SK-N-SH (cell line): ENCODE results near the gene EQTN. TPM values are rescaled to one million over a fixed set of nuclear protein-coding genes. Genes with fewer than 3 reads are reported as not detected.

ENCODE experiments used
- CTCF ChIA-PET: fragments of 300-600, 350-600 bp; formaldehyde crosslinking; extraction: SDS; loops from one replicate; lab custom pipeline; 2021; lab: Yijun Ruan, JAX
- POLR2A ChIA-PET: fragments of 350-600 bp; sonication (Branson Sonifier 250); formaldehyde crosslinking; extraction: SDS; loops from one replicate; lab custom pipeline; 2020; ENCODE audit warnings: antibody characterized with exemption, inconsistent platforms; lab: Yijun Ruan, JAX
- DNase-seq: peaks from one replicate; pipeline ENCODE4 v3.0.0; 2012
- H2AFZ ChIP-seq: fragments of 200-600 bp; sonication (generic); 2 replicates; pipeline ENCODE4 v1.8.1; 2016; ENCODE audit warnings: antibody characterized with exemption, mild to moderate bottlenecking, low read depth
- H3F3A ChIP-seq: fragments of 200-600 bp; sonication (generic); replicated peaks from 2 replicates; pipeline ENCODE3; 2016; ENCODE audit warnings: antibody characterized with exemption, mild to moderate bottlenecking; ENCODE audit not compliant: insufficient read depth
- H3K27ac ChIP-seq, 2 experiments: fragments of 200-500 bp in 1 of 2; fragments of 200-600 bp in 1 of 2; sonication (Bioruptor generic) in 1 of 2; sonication (generic), shearing (Covaris generic) in 1 of 2; 2 replicates each; pipeline versions ENCODE4 v1.5.1 to v1.6.1; 2014 to 2016; ENCODE audit warnings: low read depth in 2 of 2, inconsistent platforms in 1 of 2, low read length in 1 of 2, mild to moderate bottlenecking in 1 of 2, mixed read lengths in 1 of 2
- H3K27me3 ChIP-seq: fragments of 200-600 bp; sonication (generic), shearing (Covaris generic); 2 replicates; pipeline ENCODE4 v1.6.1; 2016; ENCODE audit warnings: mixed run types; ENCODE audit not compliant: insufficient read depth
- H3K36me3 ChIP-seq, 2 experiments: fragments of 200-500 bp in 1 of 2; fragments of 200-600 bp in 1 of 2; sonication (Bioruptor generic) in 1 of 2; sonication (generic) in 1 of 2; replicated peaks in 1 of 2; 2 replicates each; pipeline versions ENCODE3 to v1.5.1; 2014 to 2016; ENCODE audit warnings: low read length in 1 of 2, mild to moderate bottlenecking in 1 of 2; ENCODE audit not compliant: insufficient read depth in 2 of 2, control insufficient read depth in 1 of 2
- H3K4me1 ChIP-seq, 2 experiments: fragments of 200-500 bp in 1 of 2; fragments of 200-600 bp in 1 of 2; sonication (Bioruptor generic) in 1 of 2; sonication (generic), shearing (Covaris generic) in 1 of 2; 2 replicates each; pipeline versions ENCODE4 v1.5.1 to v1.6.1; 2014 to 2016; ENCODE audit warnings: low read depth in 1 of 2, low read length in 1 of 2, mixed run types in 1 of 2; ENCODE audit not compliant: insufficient read depth in 2 of 2, control insufficient read depth in 1 of 2
- H3K4me2 ChIP-seq: fragments of 200-600 bp; sonication (generic), shearing (Covaris generic); 2 replicates; pipeline ENCODE4 v1.6.1; 2017; ENCODE audit warnings: mixed run types
- H3K4me3 ChIP-seq, 2 experiments: fragments of 200-500 bp in 1 of 2; fragments of 200-600 bp in 1 of 2; sonication (Bioruptor generic) in 1 of 2; sonication (generic), shearing (Covaris generic) in 1 of 2; 2 replicates each; pipeline versions ENCODE4 v1.5.1 to v1.8.1; 2014 to 2016; ENCODE audit warnings: low read depth in 2 of 2, inconsistent platforms in 1 of 2, low read length in 1 of 2, mild to moderate bottlenecking in 1 of 2, mixed read lengths in 1 of 2, moderate library complexity in 1 of 2
- H3K79me2 ChIP-seq: fragments of 200-600 bp; sonication (generic); 2 replicates; pipeline ENCODE4 v1.8.1; 2017; ENCODE audit warnings: mild to moderate bottlenecking; ENCODE audit not compliant: insufficient read depth
- H3K9ac ChIP-seq: fragments of 200-600 bp; sonication (generic); 2 replicates; pipeline ENCODE4 v1.6.1; 2017; ENCODE audit warnings: mixed run types
- H3K9me2 ChIP-seq: fragments of 200-600 bp; sonication (generic); 2 replicates; pipeline ENCODE4 v1.6.1; 2017; ENCODE audit warnings: mixed run types
- H3K9me3 ChIP-seq: fragments of 200-600 bp; sonication (generic); 2 replicates; pipeline ENCODE4 v1.6.1; 2017; ENCODE audit warnings: mixed run types, mild to moderate bottlenecking, moderate library complexity
- H4K20me1 ChIP-seq: fragments of 200-600 bp; sonication (generic); 2 replicates; pipeline ENCODE4 v1.6.1; 2017; ENCODE audit warnings: mild to moderate bottlenecking, mixed run types; ENCODE audit not compliant: insufficient read depth
- ELF1 ChIP-seq: IDR thresholded peaks from 2 replicates; pipeline ENCODE4 v1.4.0; 2012
- EP300 ChIP-seq, 2 experiments: IDR thresholded peaks; 2 replicates each; pipeline versions ENCODE4 v1.4.0 to v1.6.1; 2012; ENCODE audit warnings: borderline replicate concordance in 1 of 2, low read depth in 1 of 2, low read length in 1 of 2
- FOXJ3 ChIP-seq: sonication (generic); formaldehyde crosslinking; IDR thresholded peaks from 2 replicates; pipeline ENCODE4 v1.5.1; 2020; ENCODE audit warnings: mild to moderate bottlenecking, missing genetic modification reagents
- GATA2 ChIP-seq: sonication (generic); formaldehyde crosslinking; IDR thresholded peaks from 2 replicates; pipeline ENCODE4 v1.5.0; 2020; ENCODE audit warnings: mild to moderate bottlenecking, missing genetic modification reagents
- MXI1 ChIP-seq: IDR thresholded peaks from 2 replicates; pipeline ENCODE4 v1.6.1; 2012; ENCODE audit warnings: mild to moderate bottlenecking, low read depth, low read length, improper control_type of control experiment
- POLR2AphosphoS5 ChIP-seq: IDR thresholded peaks from 2 replicates; pipeline ENCODE4 v1.6.1; 2012; ENCODE audit warnings: low read depth, low read length
- RAD21 ChIP-seq: IDR thresholded peaks from 2 replicates; pipeline ENCODE4 v1.6.1; 2012; ENCODE audit warnings: mild to moderate bottlenecking, low read length
- RCOR1 ChIP-seq: fragments of 150-350 bp; IDR thresholded peaks from 2 replicates; pipeline ENCODE4 v1.6.1; 2017; ENCODE audit warnings: antibody characterized with exemption, low read length
- RFX5 ChIP-seq: IDR thresholded peaks from 2 replicates; pipeline ENCODE4 v1.6.1; 2012; ENCODE audit warnings: mild to moderate bottlenecking, improper control_type of control experiment, low read length
- SMC3 ChIP-seq: IDR thresholded peaks from 2 replicates; pipeline ENCODE4 v1.6.1; 2012; ENCODE audit warnings: low read depth, low read length, improper control_type of control experiment
- TCF12 ChIP-seq: IDR thresholded peaks from 2 replicates; pipeline ENCODE4 v1.4.0; 2012
- WGBS: methylation state at CpG from one replicate; pipeline ENCODE4 v1.1.6; 2017; ENCODE audit warnings: low lambda C conversion rate; 5-methylcytosine and 5-hydroxymethylcytosine counted together
- polyA plus RNA-seq, 3 experiments: library from polyadenylated mRNA; depleted of rRNA; stranded (reverse); fragments of >200 nt; gene quantifications; 2 replicates each; pipeline ENCODE4 v1.2.3, GENCODE V29; 2012
- TF ChIP-seq, protein P1 (sequence below): IDR thresholded peaks from 2 replicates; pipeline ENCODE4 v1.6.1; 2012; ENCODE audit warnings: mild to moderate bottlenecking, low read depth, low read length, moderate library complexity
- TF ChIP-seq, protein P2 (sequence below): IDR thresholded peaks from 2 replicates; pipeline ENCODE4 v1.4.0; 2012; ENCODE audit warnings: low read depth, borderline replicate concordance
- TF ChIP-seq, protein P3 (sequence below): fragments of 150-350 bp; IDR thresholded peaks from 2 replicates; pipeline ENCODE4 v1.6.1; 2016; ENCODE audit warnings: mild to moderate bottlenecking, low read depth, low read length

The EQTN gene
- polyA plus RNA-seq, 1 of the 3 experiments (the other 2 are of a cell fraction), result not detected

DNA sequence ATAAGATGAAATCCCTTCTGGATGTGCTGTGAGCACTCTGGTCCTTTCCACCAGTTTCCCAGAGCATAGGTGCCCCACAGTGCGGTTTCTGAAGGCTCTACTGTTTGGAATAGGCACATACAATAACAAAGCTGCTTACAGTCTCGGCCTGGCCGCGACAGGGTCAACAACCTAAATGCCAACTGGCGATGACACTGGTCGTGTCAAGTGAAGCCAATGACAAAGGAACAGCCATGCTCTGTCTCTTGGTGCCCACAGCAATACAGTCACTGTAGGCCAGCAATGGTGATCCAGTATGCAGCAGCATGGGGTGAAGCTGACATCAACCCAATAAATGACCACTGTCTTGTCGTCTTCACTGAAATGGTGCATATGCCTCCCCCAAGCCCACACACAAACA is 47.8 kb upstream of the EQTN start:
- no peak for DNase-seq
- Histone ChIP-seq H3K4me3 (no peak overlapping the region), H3K36me3 (no peaks in the 10 kb centered on the region), H3K4me2 (no peak overlapping the region), H2AFZ (no peak overlapping the region), H3F3A (no peaks in the 10 kb centered on the region), H3K9me2 (no peaks in the 10 kb centered on the region), H3K27me3 (no peaks in the 10 kb centered on the region), H3K9ac (no peak overlapping the region), H3K9me3 (no peaks in the 10 kb centered on the region), H3K4me1 (peaks cover 0 to 8% of the 10 kb centered on the region in 2 experiments; a peak in 2 of 4 replicates), H3K79me2 (no peaks in the 10 kb centered on the region), H4K20me1 (no peaks in the 10 kb centered on the region), H3K27ac (no peak overlapping the region)
- ChIA-PET CTCF (no interaction called here), POLR2A (no interaction called here)
- TF ChIP-seq EP300 (IDR thresholded peaks at IDR 0.05; ENCODE audit: borderline replicate concordance in 1 of 2, low read depth in 1 of 2, low read length in 1 of 2) (no peak), ELF1 (no peak), RCOR1 (no peak), FOXJ3 (CRISPR knock-in tag) (no peak), POLR2AphosphoS5 (no peak), GATA2 (CRISPR knock-in tag) (no peak), RFX5 (no peak), RAD21 (no peak), SMC3 (no peak), MXI1 (no peak), TCF12 (no peak)
- TF ChIP-seq, protein P1, sequence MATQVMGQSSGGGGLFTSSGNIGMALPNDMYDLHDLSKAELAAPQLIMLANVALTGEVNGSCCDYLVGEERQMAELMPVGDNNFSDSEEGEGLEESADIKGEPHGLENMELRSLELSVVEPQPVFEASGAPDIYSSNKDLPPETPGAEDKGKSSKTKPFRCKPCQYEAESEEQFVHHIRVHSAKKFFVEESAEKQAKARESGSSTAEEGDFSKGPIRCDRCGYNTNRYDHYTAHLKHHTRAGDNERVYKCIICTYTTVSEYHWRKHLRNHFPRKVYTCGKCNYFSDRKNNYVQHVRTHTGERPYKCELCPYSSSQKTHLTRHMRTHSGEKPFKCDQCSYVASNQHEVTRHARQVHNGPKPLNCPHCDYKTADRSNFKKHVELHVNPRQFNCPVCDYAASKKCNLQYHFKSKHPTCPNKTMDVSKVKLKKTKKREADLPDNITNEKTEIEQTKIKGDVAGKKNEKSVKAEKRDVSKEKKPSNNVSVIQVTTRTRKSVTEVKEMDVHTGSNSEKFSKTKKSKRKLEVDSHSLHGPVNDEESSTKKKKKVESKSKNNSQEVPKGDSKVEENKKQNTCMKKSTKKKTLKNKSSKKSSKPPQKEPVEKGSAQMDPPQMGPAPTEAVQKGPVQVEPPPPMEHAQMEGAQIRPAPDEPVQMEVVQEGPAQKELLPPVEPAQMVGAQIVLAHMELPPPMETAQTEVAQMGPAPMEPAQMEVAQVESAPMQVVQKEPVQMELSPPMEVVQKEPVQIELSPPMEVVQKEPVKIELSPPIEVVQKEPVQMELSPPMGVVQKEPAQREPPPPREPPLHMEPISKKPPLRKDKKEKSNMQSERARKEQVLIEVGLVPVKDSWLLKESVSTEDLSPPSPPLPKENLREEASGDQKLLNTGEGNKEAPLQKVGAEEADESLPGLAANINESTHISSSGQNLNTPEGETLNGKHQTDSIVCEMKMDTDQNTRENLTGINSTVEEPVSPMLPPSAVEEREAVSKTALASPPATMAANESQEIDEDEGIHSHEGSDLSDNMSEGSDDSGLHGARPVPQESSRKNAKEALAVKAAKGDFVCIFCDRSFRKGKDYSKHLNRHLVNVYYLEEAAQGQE, result no peak
- TF ChIP-seq, protein P2, sequence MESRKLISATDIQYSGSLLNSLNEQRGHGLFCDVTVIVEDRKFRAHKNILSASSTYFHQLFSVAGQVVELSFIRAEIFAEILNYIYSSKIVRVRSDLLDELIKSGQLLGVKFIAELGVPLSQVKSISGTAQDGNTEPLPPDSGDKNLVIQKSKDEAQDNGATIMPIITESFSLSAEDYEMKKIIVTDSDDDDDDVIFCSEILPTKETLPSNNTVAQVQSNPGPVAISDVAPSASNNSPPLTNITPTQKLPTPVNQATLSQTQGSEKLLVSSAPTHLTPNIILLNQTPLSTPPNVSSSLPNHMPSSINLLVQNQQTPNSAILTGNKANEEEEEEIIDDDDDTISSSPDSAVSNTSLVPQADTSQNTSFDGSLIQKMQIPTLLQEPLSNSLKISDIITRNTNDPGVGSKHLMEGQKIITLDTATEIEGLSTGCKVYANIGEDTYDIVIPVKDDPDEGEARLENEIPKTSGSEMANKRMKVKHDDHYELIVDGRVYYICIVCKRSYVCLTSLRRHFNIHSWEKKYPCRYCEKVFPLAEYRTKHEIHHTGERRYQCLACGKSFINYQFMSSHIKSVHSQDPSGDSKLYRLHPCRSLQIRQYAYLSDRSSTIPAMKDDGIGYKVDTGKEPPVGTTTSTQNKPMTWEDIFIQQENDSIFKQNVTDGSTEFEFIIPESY, result no peak
- TF ChIP-seq, protein P3, sequence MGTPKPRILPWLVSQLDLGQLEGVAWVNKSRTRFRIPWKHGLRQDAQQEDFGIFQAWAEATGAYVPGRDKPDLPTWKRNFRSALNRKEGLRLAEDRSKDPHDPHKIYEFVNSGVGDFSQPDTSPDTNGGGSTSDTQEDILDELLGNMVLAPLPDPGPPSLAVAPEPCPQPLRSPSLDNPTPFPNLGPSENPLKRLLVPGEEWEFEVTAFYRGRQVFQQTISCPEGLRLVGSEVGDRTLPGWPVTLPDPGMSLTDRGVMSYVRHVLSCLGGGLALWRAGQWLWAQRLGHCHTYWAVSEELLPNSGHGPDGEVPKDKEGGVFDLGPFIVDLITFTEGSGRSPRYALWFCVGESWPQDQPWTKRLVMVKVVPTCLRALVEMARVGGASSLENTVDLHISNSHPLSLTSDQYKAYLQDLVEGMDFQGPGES, result no peak
- 92% methylated on average over 7 of the region's 7 CpGs for WGBS
